Progenitor cell of endocrine pancreas (in vitro differentiated cells): ENCODE results near the gene PAQR8. TPM values are rescaled to one million over a fixed set of nuclear protein-coding genes. Genes with fewer than 3 reads are reported as not detected.

Experiments
- DNase-seq: peaks from one replicate; pipeline ENCODE4 v3.0.0; 2021; ENCODE audit warnings: low spot score; ENCODE audit not compliant: unreplicated experiment
- H3K27ac Mint-ChIP-seq: 2 replicates; pipeline ENCODE4 v1.8.0; 2021; ENCODE audit warnings: mild to moderate bottlenecking, moderate library complexity, mixed read lengths
- H3K27me3 Mint-ChIP-seq: 2 replicates; pipeline ENCODE4 v1.8.0; 2021; ENCODE audit warnings: mixed read lengths
- H3K36me3 Mint-ChIP-seq: 2 replicates; pipeline ENCODE4 v1.8.0; 2022; ENCODE audit warnings: mixed read lengths; ENCODE audit not compliant: insufficient read depth
- H3K4me1 Mint-ChIP-seq: 2 replicates; pipeline ENCODE4 v1.8.0; 2021; ENCODE audit warnings: low read depth, mixed read lengths
- H3K4me3 Mint-ChIP-seq: 2 replicates; pipeline ENCODE4 v1.8.0; 2021; ENCODE audit warnings: low read depth, mild to moderate bottlenecking, moderate library complexity, mixed read lengths
- H3K9me3 Mint-ChIP-seq: 2 replicates; pipeline ENCODE4 v1.8.0; 2021; ENCODE audit warnings: low read depth, mixed read lengths
- CTCF ChIP-seq: fragments of 200-600 bp; sonication (generic); IDR thresholded peaks from one replicate; pipeline ENCODE4 v1.5.0; 2021; ENCODE audit warnings: antibody characterized with exemption, mild to moderate bottlenecking; ENCODE audit not compliant: unreplicated experiment
- total RNA-seq: library from RNA; stranded (reverse); gene quantifications from 2 replicates; pipeline ENCODE4 v1.2.1, GENCODE V29; 2021

PAQR8 gene
- total RNA-seq, 1 donor from 2014 or later: 13.9 TPM

GRCh38 chr6:52392944-52393343 lies 31.0 kb downstream of the PAQR8 start:
- TF ChIP-seq CTCF: no peak
- Mint-ChIP-seq H3K27ac (no peak overlapping the region), H3K36me3 (no peaks in the 10 kb centered on the region)

GRCh38 chr6:52393780-52394179 lies 31.8 kb downstream of the PAQR8 start:
- no peaks in the 10 kb centered on the region for H3K27me3 Mint-ChIP-seq
- no peak for DNase-seq
- no peaks in the 10 kb centered on the region for H3K36me3 Mint-ChIP-seq
- H3K4me1 Mint-ChIP-seq: peaks cover 41% of the 10 kb centered on the region
- H3K4me3 Mint-ChIP-seq: no peak overlapping the region
- TF ChIP-seq CTCF: no peak
- H3K9me3 Mint-ChIP-seq: no peaks in the 10 kb centered on the region
- H3K27ac Mint-ChIP-seq: peak overlapping the region; percentile 67

More at GRCh38 chr6:52392944-52393343, 31.0 kb downstream of the PAQR8 start:
- Mint-ChIP-seq H3K9me3 (no peaks in the 10 kb centered on the region), H3K4me3 (no peak overlapping the region), H3K27me3 (no peaks in the 10 kb centered on the region), H3K4me1 (peaks cover 43% of the 10 kb centered on the region)
- no peak for DNase-seq

- H3K27me3 Mint-ChIP-seq: no peaks in the 10 kb centered on the region
- H3K9me3 Mint-ChIP-seq: no peaks in the 10 kb centered on the region
- H3K4me3 Mint-ChIP-seq: no peak overlapping the region
- no peak for TF ChIP-seq CTCF
- DNase-seq: no peak
- H3K4me1 Mint-ChIP-seq: peaks cover 36% of the 10 kb centered on the region
- H3K36me3 Mint-ChIP-seq: no peaks in the 10 kb centered on the region
- peak overlapping the region; percentile 67 for H3K27ac Mint-ChIP-seq
Observed at GRCh38 chr6:52394251-52394666, 32.3 kb downstream of the PAQR8 start.

- H3K4me3 Mint-ChIP-seq: no peak overlapping the region
- H3K36me3 Mint-ChIP-seq: no peaks in the 10 kb centered on the region
- DNase-seq: no peak
- peak overlapping the region; percentile 22 for H3K27ac Mint-ChIP-seq
- TF ChIP-seq CTCF: no peak
- peaks cover 22% of the 10 kb centered on the region for H3K4me1 Mint-ChIP-seq
- no peaks in the 10 kb centered on the region for H3K9me3 Mint-ChIP-seq
- H3K27me3 Mint-ChIP-seq: no peaks in the 10 kb centered on the region
Observed at GRCh38 chr6:52395969-52396368, 34.0 kb downstream of the PAQR8 start.

- H3K27ac Mint-ChIP-seq: no peak overlapping the region
- no peak overlapping the region for H3K4me3 Mint-ChIP-seq
- TF ChIP-seq CTCF: peak; percentile 84
- peaks cover 2% of the 10 kb centered on the region for H3K36me3 Mint-ChIP-seq
- H3K9me3 Mint-ChIP-seq: no peaks in the 10 kb centered on the region
- H3K27me3 Mint-ChIP-seq: no peaks in the 10 kb centered on the region
- H3K4me1 Mint-ChIP-seq: peaks cover 16% of the 10 kb centered on the region
- DNase-seq: no peak
Observed at GRCh38 chr6:52399511-52400312, 37.8 kb downstream of the PAQR8 start.
